Thyroid gland (tissue), 4 donors: Measurements from ENCODE around the gene GRIP2.

ENCODE experiments used
- CTCF ChIP-seq, 6 experiments: fragments of 200-600 bp in 3 of 6; fragments of 450-650 bp in 3 of 6; sonication (generic) in 3 of 6; IDR thresholded peaks; one replicate each; pipeline ENCODE4 v1.5.1; 2016 to 2019; ENCODE audit warnings: antibody characterized with exemption in 6 of 6, mild to moderate bottlenecking in 2 of 6, inconsistent platforms in 1 of 6, moderate library complexity in 1 of 6
- POLR2A ChIP-seq, 2 donors: fragments of 450-650 bp; IDR thresholded peaks; one replicate each; pipeline ENCODE4 v1.6.1; 2017; ENCODE audit warnings: antibody characterized with exemption in 2 of 2, mild to moderate bottlenecking in 2 of 2, moderate library complexity in 1 of 2

GRCh38 chr3:14445773-14446172 is 94.4 kb downstream of the GRIP2 start:
- TF ChIP-seq CTCF (IDR thresholded peaks at IDR 0.05) = no peak
- no peak for TF ChIP-seq POLR2A (IDR thresholded peaks at IDR 0.05)
